ENCODE measurements around the gene CHD5.

CHD5 gene

GRCh38 chr1:6096243-6097116 lies 83.6 kb downstream of the CHD5 start:
- no peak for DNase-seq

- no peak for DNase-seq
These were observed 84.4 kb downstream of the CHD5 start for GRCh38 chr1:6095511-6096242.

- no peak for DNase-seq
These were observed 85.2 kb downstream of the CHD5 start for GRCh38 chr1:6094801-6095505.

GRCh38 chr1:6094246-6094645 lies 85.9 kb downstream of the CHD5 start:
- DNase-seq: no peak

GRCh38 chr1:6093611-6094010 lies 86.5 kb downstream of the CHD5 start:
- no peak for DNase-seq

GRCh38 chr1:6093071-6093470 lies 87.0 kb downstream of the CHD5 start:
- no peak for DNase-seq

- DNase-seq: no peak
These were observed 87.9 kb downstream of the CHD5 start for GRCh38 chr1:6092211-6092610.

- no peak for DNase-seq
These were observed 88.4 kb downstream of the CHD5 start for GRCh38 chr1:6091823-6092109.

GRCh38 chr1:6090996-6091822 lies 88.9 kb downstream of the CHD5 start:
- DNase-seq: no peak

GRCh38 chr1:6090288-6090687 lies 89.8 kb downstream of the CHD5 start:
- DNase-seq: no peak

GRCh38 chr1:6088956-6089355 lies 91.2 kb downstream of the CHD5 start:
- DNase-seq: no peak

- DNase-seq: no peak
These were observed 92.2 kb downstream of the CHD5 start for GRCh38 chr1:6087958-6088357.

- DNase-seq: no peak
These were observed 92.7 kb downstream of the CHD5 start for GRCh38 chr1:6087377-6087772.

- no peak for DNase-seq
These were observed 93.3 kb downstream of the CHD5 start for GRCh38 chr1:6086762-6087376.

GRCh38 chr1:6086358-6086757 lies 93.8 kb downstream of the CHD5 start:
- no peak for DNase-seq

- DNase-seq: no peak
These were observed 94.5 kb downstream of the CHD5 start for GRCh38 chr1:6085666-6086065.

GRCh38 chr1:6084781-6085495 lies 95.2 kb downstream of the CHD5 start:
- DNase-seq: no peak

GRCh38 chr1:6083801-6084446 lies 96.2 kb downstream of the CHD5 start:
- no peak for DNase-seq

GRCh38 chr1:6083385-6083784 lies 96.7 kb downstream of the CHD5 start:
- DNase-seq: no peak

- no peak for DNase-seq
These were observed 97.6 kb downstream of the CHD5 start for GRCh38 chr1:6082430-6082971.

GRCh38 chr1:6081901-6082300 lies 98.2 kb downstream of the CHD5 start:
- DNase-seq: no peak

Measured in activated CD4-positive, alpha-beta T cell treated with anti-CD3 and anti-CD28 coated beads, Interleukin-2, amount 50 U/mL, for 48 hours (primary cell).